Sigmoid colon (tissue), 7 donors: ENCODE data around the gene ZNF318. TPM values are rescaled to one million over a fixed set of nuclear protein-coding genes. Genes with fewer than 3 reads are reported as not detected.

Experiments used
- DNase-seq: peaks from one replicate; pipeline ENCODE4 v3.0.0-alpha.2; 2019
- H3K27ac ChIP-seq, 4 donors: fragments of 200-600 bp; sonication (generic); one replicate each; pipeline ENCODE4 v1.5.1; 2016 to 2019; ENCODE audit warnings: mild to moderate bottlenecking in 1 of 4
- H3K27me3 ChIP-seq, 3 donors: fragments of 200-600 bp; sonication (generic); one replicate each; pipeline ENCODE4 v1.5.1; 2019; ENCODE audit warnings: mild to moderate bottlenecking in 1 of 3
- H3K36me3 ChIP-seq, 4 donors: fragments of 200-600 bp; sonication (generic); one replicate each; pipeline ENCODE4 v1.5.1; 2016 to 2019
- H3K4me1 ChIP-seq, 4 donors: fragments of 200-600 bp; sonication (generic); one replicate each; pipeline ENCODE4 v1.5.1; 2017 to 2019
- H3K4me3 ChIP-seq, 4 donors: fragments of 200-600 bp; sonication (generic); one replicate each; pipeline ENCODE4 v1.5.1; 2017 to 2019; ENCODE audit warnings: mild to moderate bottlenecking in 2 of 4, moderate library complexity in 1 of 4
- H3K9me3 ChIP-seq, 4 donors: fragments of 200-600 bp in 3 of 4; sonication (generic) in 3 of 4; one replicate each; pipeline versions ENCODE4 v1.5.1 to v1.6.1; 2013 to 2019
- CTCF ChIP-seq, 4 experiments: fragments of 450-650 bp in 3 of 4; fragments of 200-600 bp in 1 of 4; IDR thresholded peaks; one replicate each; pipeline ENCODE4 v1.5.1; 2016 to 2019; ENCODE audit warnings: antibody characterized with exemption in 4 of 4, mild to moderate bottlenecking in 3 of 4, moderate library complexity in 2 of 4
- EP300 ChIP-seq, 4 donors: sonication (generic); formaldehyde crosslinking; IDR thresholded peaks; one replicate each; pipeline ENCODE4 v1.6.1; 2017; ENCODE audit warnings: antibody characterized with exemption in 4 of 4
- POLR2A ChIP-seq, 2 donors: fragments of 450-650 bp; IDR thresholded peaks; one replicate each; pipeline ENCODE4 v1.6.1; 2016; ENCODE audit warnings: antibody characterized with exemption in 2 of 2, mild to moderate bottlenecking in 2 of 2, moderate library complexity in 2 of 2
- POLR2AphosphoS5 ChIP-seq, 4 donors: sonication (generic); formaldehyde crosslinking; IDR thresholded peaks; one replicate each; pipeline ENCODE4 v1.6.1; 2017; ENCODE audit warnings: antibody characterized with exemption in 4 of 4
- WGBS, 2 donors: extraction: QIAGEN DNeasy Blood & Tissue Kit; methylation state at CpG; one replicate each; pipeline ENCODE4 v1.1.7; 2013; 5-methylcytosine and 5-hydroxymethylcytosine counted together
- intact Hi-C: fragments of 100-400 bp; cut with DNase I; formaldehyde crosslinking; loops from one replicate; pipeline ENCODE4 v1.15.1; 2023
- polyA plus RNA-seq, 3 donors: library from polyadenylated mRNA; stranded (reverse); fragments of 200-250 nt; gene quantifications; one replicate each; pipeline ENCODE4 v1.2.3, GENCODE V29; 2013
- total RNA-seq, 4 donors: library from RNA; depleted of rRNA; stranded (reverse); fragments of >200 nt; gene quantifications; one replicate each; pipeline ENCODE4 v1.1.0, GENCODE V29; 2016
- donor health status: healthy with polysubstance abuse.
- donor health status: Bipolar disorder and iron deficiency.
- donor health status: healthy.

ZNF318 gene
- total and polyA plus RNA-seq, 7 donors, result 2.1 to 19.1 (median 12.7) TPM

GRCh38 chr6:43313813-43314212, 55.6 kb downstream of the ZNF318 start:
- Histone ChIP-seq H3K27ac (no peak overlapping the region), H3K27me3 (peaks cover 0 to 1% (median 0%) of the 10 kb centered on the region in 3 donors), H3K36me3 (no peaks in the 10 kb centered on the region), H3K9me3 (no peaks in the 10 kb centered on the region), H3K4me1 (peaks cover 0 to 3% (median 3%) of the 10 kb centered on the region in 4 donors), H3K4me3 (no peak overlapping the region)
- WGBS, 2 donors, result 83 to 95% methylated on average over 1 of the region's 1 CpG
- no peak for DNase-seq
- TF ChIP-seq EP300 (IDR thresholded peaks at IDR 0.05) (no peak), CTCF (IDR thresholded peaks at IDR 0.05) (no peak), POLR2A (IDR thresholded peaks at IDR 0.05) (no peak), POLR2AphosphoS5 (IDR thresholded peaks at IDR 0.05) (no peak)
- intact Hi-C loops, result no loop called here

GRCh38 chr6:43311666-43312065, 57.8 kb downstream of the ZNF318 start:
- Histone ChIP-seq H3K4me1 (peaks cover 0 to 13% (median 8%) of the 10 kb centered on the region in 4 donors), H3K9me3 (no peaks in the 10 kb centered on the region), H3K36me3 (no peaks in the 10 kb centered on the region), H3K27me3 (peaks cover 0 to 17% (median 0%) of the 10 kb centered on the region in 3 donors), H3K27ac (no peak overlapping the region), H3K4me3 (no peak overlapping the region)
- WGBS, 2 donors, result 82 to 86% methylated on average over 3 of the region's 3 CpGs
- no peak for DNase-seq
- no peak for TF ChIP-seq POLR2A (IDR thresholded peaks at IDR 0.05)
- TF ChIP-seq EP300 (IDR thresholded peaks at IDR 0.05), result no peak
- TF ChIP-seq POLR2AphosphoS5 (IDR thresholded peaks at IDR 0.05), result no peak
- no peak for TF ChIP-seq CTCF (IDR thresholded peaks at IDR 0.05)
- intact Hi-C loops, result no loop called here

- intact Hi-C loops, result no loop called here
- H3K4me3 ChIP-seq, result no peak overlapping the region
- no peaks in the 10 kb centered on the region for H3K36me3 ChIP-seq
- no peaks in the 10 kb centered on the region for H3K9me3 ChIP-seq
- peaks cover 0 to 13% (median 8%) of the 10 kb centered on the region in 4 donors for H3K4me1 ChIP-seq
- H3K27ac ChIP-seq, result no peak overlapping the region
- H3K27me3 ChIP-seq, result peaks cover 0 to 22% (median 0%) of the 10 kb centered on the region in 3 donors
- no peak for TF ChIP-seq CTCF (IDR thresholded peaks at IDR 0.05)
- no peak for DNase-seq
These were observed 58.8 kb downstream of the ZNF318 start for GRCh38 chr6:43310624-43311023.

GRCh38 chr6:43310134-43310533, 59.3 kb downstream of the ZNF318 start:
- H3K36me3 ChIP-seq, result no peaks in the 10 kb centered on the region
- H3K27ac ChIP-seq, result no peak overlapping the region
- H3K4me3 ChIP-seq, result no peak overlapping the region
- TF ChIP-seq EP300 (IDR thresholded peaks at IDR 0.05), result no peak
- no peak for TF ChIP-seq CTCF (IDR thresholded peaks at IDR 0.05)
- TF ChIP-seq POLR2A (IDR thresholded peaks at IDR 0.05), result no peak
- no peak for TF ChIP-seq POLR2AphosphoS5 (IDR thresholded peaks at IDR 0.05)
- H3K9me3 ChIP-seq, result no peaks in the 10 kb centered on the region
- peaks cover 0 to 22% (median 0%) of the 10 kb centered on the region in 3 donors for H3K27me3 ChIP-seq
- DNase-seq, result no peak
- H3K4me1 ChIP-seq, result peaks cover 0 to 13% (median 8%) of the 10 kb centered on the region in 4 donors
- intact Hi-C loops, result no loop called here
- 96 to 98% methylated on average over 2 of the region's 2 CpGs for WGBS, 2 donors

GRCh38 chr6:43308990-43309477, 60.4 kb downstream of the ZNF318 start:
- peak overlapping the region in 3 of 4 donors; percentile 19 to 33 (median 33) for H3K4me3 ChIP-seq

More at GRCh38 chr6:43308990-43309477, 60.4 kb downstream of the ZNF318 start:
- whole genome bisulfite sequencing, 2 donors, result 46 to 57% methylated on average over 9 of the region's 9 CpGs
- H3K27me3 ChIP-seq, result peaks cover 0 to 22% (median 0%) of the 10 kb centered on the region in 3 donors
- no peak for DNase-seq
- H3K27ac ChIP-seq, result no peak overlapping the region
- H3K9me3 ChIP-seq, result no peaks in the 10 kb centered on the region
- intact Hi-C loops, result no loop called here
- peaks cover 0 to 13% (median 8%) of the 10 kb centered on the region in 4 donors for H3K4me1 ChIP-seq
- no peak for TF ChIP-seq CTCF (IDR thresholded peaks at IDR 0.05)
- TF ChIP-seq POLR2A (IDR thresholded peaks at IDR 0.05), result no peak
- TF ChIP-seq POLR2AphosphoS5 (IDR thresholded peaks at IDR 0.05), result no peak
- TF ChIP-seq EP300 (IDR thresholded peaks at IDR 0.05), result no peak
- H3K36me3 ChIP-seq, result no peaks in the 10 kb centered on the region
